Skin of body (tissue), 2 donors: Measurements from ENCODE around the gene WWOX. TPM values are rescaled to one million over a fixed set of nuclear protein-coding genes. Genes with fewer than 3 reads are reported as not detected.

Experiments
- DNase-seq: peaks from one replicate; lab custom pipeline; 2025; lab: John Stamatoyannopoulos, UW
- total RNA-seq: library from RNA; depleted of rRNA; stranded (reverse); fragments of >200 nt; gene quantifications from one replicate; pipeline ENCODE4 v1.2.3, GENCODE V29; 2014

Gene WWOX
- total RNA-seq, 1 donor from 2014 or later: 30.5 TPM

GRCh38 chr16:78386557-78387324 is 287.3 kb downstream of the WWOX start:
- DNase-seq: peak; percentile 84

- no peak for DNase-seq
Measured at GRCh38 chr16:78389009-78389498, 289.6 kb downstream of the WWOX start.

GRCh38 chr16:78390092-78390491 is 290.6 kb downstream of the WWOX start:
- DNase-seq: peak; percentile 55

GRCh38 chr16:78390508-78391324 is 291.3 kb downstream of the WWOX start:
- peak; percentile 19 for DNase-seq

GRCh38 chr16:78392585-78393195 is 293.2 kb downstream of the WWOX start:
- no peak for DNase-seq

- no peak for DNase-seq
Measured at GRCh38 chr16:78395035-78395434, 295.6 kb downstream of the WWOX start.

- no peak for DNase-seq
Measured at GRCh38 chr16:78396046-78396445, 296.6 kb downstream of the WWOX start.

GRCh38 chr16:78396673-78397072 is 297.2 kb downstream of the WWOX start:
- DNase-seq: no peak

GRCh38 chr16:78399384-78399783 is 299.9 kb downstream of the WWOX start:
- DNase-seq: no peak

GRCh38 chr16:78402833-78403232 is 303.4 kb downstream of the WWOX start:
- no peak for DNase-seq

GRCh38 chr16:78405040-78405439 is 305.6 kb downstream of the WWOX start:
- no peak for DNase-seq

- DNase-seq: no peak
Measured at GRCh38 chr16:78405833-78406232, 306.4 kb downstream of the WWOX start.

- peak; percentile 53 for DNase-seq
Measured at GRCh38 chr16:78407191-78407590, 307.7 kb downstream of the WWOX start.

GRCh38 chr16:78413651-78414050 is 314.2 kb downstream of the WWOX start:
- no peak for DNase-seq

GRCh38 chr16:78415013-78415412 is 315.6 kb downstream of the WWOX start:
- no peak for DNase-seq

GRCh38 chr16:78415669-78416068 is 316.2 kb downstream of the WWOX start:
- DNase-seq: no peak

- DNase-seq: no peak
Measured at GRCh38 chr16:78416400-78416799, 316.9 kb downstream of the WWOX start.

GRCh38 chr16:78421181-78421708 is 321.8 kb downstream of the WWOX start:
- DNase-seq: no peak

GRCh38 chr16:78425281-78425680 is 325.8 kb downstream of the WWOX start:
- no peak for DNase-seq

- no peak for DNase-seq
Measured at GRCh38 chr16:78425891-78426510, 326.5 kb downstream of the WWOX start.

- no peak for DNase-seq
Measured at GRCh38 chr16:78428193-78428592, 328.7 kb downstream of the WWOX start.
